HEK293 (cell line): ENCODE results near the gene SLC7A14.

Experiments
- CTCF ChIA-PET: fragments of 350-600 bp; formaldehyde crosslinking; extraction: SDS; loops from one replicate; lab custom pipeline; 2021; ENCODE audit warnings: antibody characterized with exemption; lab: Yijun Ruan, JAX
- POLR2A ChIA-PET: fragments of 300-600 bp; formaldehyde crosslinking; extraction: SDS; loops from one replicate; lab custom pipeline; 2020; ENCODE audit warnings: antibody characterized with exemption, inconsistent platforms; lab: Yijun Ruan, JAX
- H3K27ac ChIP-seq: fragments of 200-500 bp; sonication (Bioruptor generic); 2 replicates; pipeline ENCODE4 v1.5.1; 2014; ENCODE audit warnings: low read depth, low read length, control low read depth, inconsistent platforms; ENCODE audit errors: extremely low read depth
- H3K36me3 ChIP-seq, 2 experiments: fragments of 200-500 bp in 1 of 2; sonication (Bioruptor generic) in 1 of 2; 1 replicate in 1 of 2; 2 replicates in 1 of 2; pipeline ENCODE4 v1.5.1; 2014 to 2017; ENCODE audit warnings: inconsistent platforms in 2 of 2, low read length in 2 of 2; ENCODE audit not compliant: control insufficient read depth in 2 of 2, insufficient read depth in 1 of 2
- H3K4me1 ChIP-seq: fragments of 200-500 bp; sonication (Bioruptor generic); 2 replicates; pipeline ENCODE4 v1.5.1; 2014; ENCODE audit warnings: mild to moderate bottlenecking, low read length, inconsistent platforms; ENCODE audit not compliant: control insufficient read depth, insufficient read depth
- H3K4me3 ChIP-seq: 2 replicates; pipeline ENCODE4 v1.5.1; 2011; ENCODE audit warnings: low read depth, mild to moderate bottlenecking, control low read depth, low read length, moderate library complexity
- H3K9me3 ChIP-seq: fragments of 200-500 bp; sonication (Bioruptor generic); 2 replicates; pipeline ENCODE4 v1.5.1; 2014; ENCODE audit warnings: low read depth, low read length, inconsistent platforms; ENCODE audit not compliant: control insufficient read depth, insufficient read depth
- MEIS1 ChIP-seq: sonication (generic); formaldehyde crosslinking; IDR thresholded peaks from 2 replicates; pipeline ENCODE4 v1.8.1; 2022; ENCODE audit warnings: missing genetic modification reagents, mild to moderate bottlenecking, borderline replicate concordance
- ZBTB17 ChIP-seq: fragments of 450-650 bp; formaldehyde crosslinking; IDR thresholded peaks from 2 replicates; pipeline ENCODE4 v1.5.1; 2016; ENCODE audit warnings: missing biosample characterization, missing genetic modification characterization
- ZFHX2 ChIP-seq: fragments of 450-650 bp; formaldehyde crosslinking; conservative IDR thresholded peaks from 2 replicates; pipeline ENCODE4 v1.5.1; 2016; ENCODE audit warnings: missing biosample characterization, missing genetic modification characterization
- ZNF184 ChIP-seq: fragments of 450-650 bp; IDR thresholded peaks from 2 replicates; pipeline ENCODE4 v1.5.1; 2018; ENCODE audit warnings: missing biosample characterization, mild to moderate bottlenecking, missing genetic modification characterization
- ZNF19 ChIP-seq: fragments of 450-650 bp; formaldehyde crosslinking; IDR thresholded peaks from 2 replicates; pipeline ENCODE4; 2016; ENCODE audit warnings: missing biosample characterization, missing genetic modification characterization, low read depth
- ZNF2 ChIP-seq: fragments of 450-650 bp; formaldehyde crosslinking; IDR thresholded peaks from 2 replicates; pipeline ENCODE4 v1.5.1; 2016; ENCODE audit warnings: missing biosample characterization, missing genetic modification characterization
- ZNF202 ChIP-seq: fragments of 450-650 bp; formaldehyde crosslinking; IDR thresholded peaks from 2 replicates; pipeline ENCODE4 v1.5.1; 2016; ENCODE audit warnings: missing biosample characterization, missing genetic modification characterization, borderline replicate concordance
- ZNF214 ChIP-seq: fragments of 450-650 bp; formaldehyde crosslinking; IDR thresholded peaks from 2 replicates; pipeline ENCODE4 v1.5.1; 2017; ENCODE audit warnings: missing biosample characterization, mild to moderate bottlenecking, missing genetic modification characterization, borderline replicate concordance
- ZNF311 ChIP-seq: fragments of 450-650 bp; formaldehyde crosslinking; IDR thresholded peaks from 2 replicates; pipeline ENCODE4 v1.5.1; 2017; ENCODE audit warnings: missing biosample characterization, missing genetic modification characterization, borderline replicate concordance
- ZNF354C ChIP-seq: fragments of 450-650 bp; formaldehyde crosslinking; IDR thresholded peaks from 2 replicates; pipeline ENCODE4 v1.5.1; 2016; ENCODE audit warnings: missing biosample characterization, missing genetic modification characterization, low read depth, borderline replicate concordance
- ZNF394 ChIP-seq: fragments of 450-650 bp; formaldehyde crosslinking; IDR thresholded peaks from 2 replicates; pipeline ENCODE4 v1.5.1; 2016; ENCODE audit warnings: missing biosample characterization, missing genetic modification characterization, mild to moderate bottlenecking, moderate library complexity, borderline replicate concordance
- ZNF561 ChIP-seq: fragments of 450-650 bp; IDR thresholded peaks from 2 replicates; pipeline ENCODE4 v1.5.1; 2018; ENCODE audit warnings: missing biosample characterization, missing genetic modification characterization, borderline replicate concordance
- ZNF777 ChIP-seq: fragments of 450-650 bp; formaldehyde crosslinking; IDR thresholded peaks from 2 replicates; pipeline ENCODE4 v1.5.1; 2017; ENCODE audit warnings: missing biosample characterization, missing genetic modification characterization, borderline replicate concordance
- ZNF837 ChIP-seq: fragments of 450-650 bp; formaldehyde crosslinking; IDR thresholded peaks from 2 replicates; pipeline ENCODE4 v1.5.1; 2016; ENCODE audit warnings: missing biosample characterization, missing genetic modification characterization
- TF ChIP-seq, protein P1 (sequence below): fragments of 450-650 bp; formaldehyde crosslinking; IDR thresholded peaks from 2 replicates; pipeline ENCODE4 v1.5.1; 2016; ENCODE audit warnings: missing biosample characterization, missing genetic modification characterization, borderline replicate concordance
- TF ChIP-seq, protein P2 (sequence below): fragments of 450-650 bp; formaldehyde crosslinking; IDR thresholded peaks from 2 replicates; pipeline ENCODE4 v1.5.1; 2016; ENCODE audit warnings: missing biosample characterization, missing genetic modification characterization
- TF ChIP-seq, protein P3 (sequence below): fragments of 450-650 bp; formaldehyde crosslinking; IDR thresholded peaks from 2 replicates; pipeline ENCODE4 v1.5.1; 2016; ENCODE audit warnings: missing biosample characterization, missing genetic modification characterization

SLC7A14 gene

DNA sequence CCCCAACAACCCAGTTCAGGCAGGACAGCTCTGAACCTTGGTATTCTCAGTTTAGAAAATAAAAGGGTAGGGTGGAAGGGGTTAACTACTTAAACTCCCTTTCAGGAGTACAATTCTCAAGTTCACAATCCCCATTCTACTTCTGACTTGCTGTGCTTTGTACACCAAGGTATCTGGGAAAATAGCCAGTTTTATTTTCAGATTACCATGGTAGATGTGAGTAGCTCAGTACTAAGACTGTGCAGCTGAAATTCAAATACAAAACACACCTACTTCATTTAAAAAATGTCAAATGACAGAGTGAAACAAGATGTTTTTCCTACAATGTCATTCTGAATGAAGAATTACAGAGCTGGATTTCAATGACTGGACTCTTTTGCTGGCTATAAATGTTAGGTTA is 27.4 kb downstream of the SLC7A14 start (continued):
- TF ChIP-seq, protein P1, sequence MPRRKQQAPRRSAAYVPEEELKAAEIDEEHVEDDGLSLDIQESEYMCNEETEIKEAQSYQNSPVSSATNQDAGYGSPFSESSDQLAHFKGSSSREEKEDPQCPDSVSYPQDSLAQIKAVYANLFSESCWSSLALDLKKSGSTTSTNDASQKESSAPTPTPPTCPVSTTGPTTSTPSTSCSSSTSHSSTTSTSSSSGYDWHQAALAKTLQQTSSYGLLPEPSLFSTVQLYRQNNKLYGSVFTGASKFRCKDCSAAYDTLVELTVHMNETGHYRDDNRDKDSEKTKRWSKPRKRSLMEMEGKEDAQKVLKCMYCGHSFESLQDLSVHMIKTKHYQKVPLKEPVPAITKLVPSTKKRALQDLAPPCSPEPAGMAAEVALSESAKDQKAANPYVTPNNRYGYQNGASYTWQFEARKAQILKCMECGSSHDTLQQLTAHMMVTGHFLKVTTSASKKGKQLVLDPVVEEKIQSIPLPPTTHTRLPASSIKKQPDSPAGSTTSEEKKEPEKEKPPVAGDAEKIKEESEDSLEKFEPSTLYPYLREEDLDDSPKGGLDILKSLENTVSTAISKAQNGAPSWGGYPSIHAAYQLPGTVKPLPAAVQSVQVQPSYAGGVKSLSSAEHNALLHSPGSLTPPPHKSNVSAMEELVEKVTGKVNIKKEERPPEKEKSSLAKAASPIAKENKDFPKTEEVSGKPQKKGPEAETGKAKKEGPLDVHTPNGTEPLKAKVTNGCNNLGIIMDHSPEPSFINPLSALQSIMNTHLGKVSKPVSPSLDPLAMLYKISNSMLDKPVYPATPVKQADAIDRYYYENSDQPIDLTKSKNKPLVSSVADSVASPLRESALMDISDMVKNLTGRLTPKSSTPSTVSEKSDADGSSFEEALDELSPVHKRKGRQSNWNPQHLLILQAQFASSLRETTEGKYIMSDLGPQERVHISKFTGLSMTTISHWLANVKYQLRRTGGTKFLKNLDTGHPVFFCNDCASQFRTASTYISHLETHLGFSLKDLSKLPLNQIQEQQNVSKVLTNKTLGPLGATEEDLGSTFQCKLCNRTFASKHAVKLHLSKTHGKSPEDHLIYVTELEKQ (tag by site-specific recombination), result no peak
- TF ChIP-seq ZNF354C (tag by site-specific recombination), result no peak
- TF ChIP-seq ZNF19 (tag by site-specific recombination), result no peak
- no peak for TF ChIP-seq ZNF561
- TF ChIP-seq, protein P2, sequence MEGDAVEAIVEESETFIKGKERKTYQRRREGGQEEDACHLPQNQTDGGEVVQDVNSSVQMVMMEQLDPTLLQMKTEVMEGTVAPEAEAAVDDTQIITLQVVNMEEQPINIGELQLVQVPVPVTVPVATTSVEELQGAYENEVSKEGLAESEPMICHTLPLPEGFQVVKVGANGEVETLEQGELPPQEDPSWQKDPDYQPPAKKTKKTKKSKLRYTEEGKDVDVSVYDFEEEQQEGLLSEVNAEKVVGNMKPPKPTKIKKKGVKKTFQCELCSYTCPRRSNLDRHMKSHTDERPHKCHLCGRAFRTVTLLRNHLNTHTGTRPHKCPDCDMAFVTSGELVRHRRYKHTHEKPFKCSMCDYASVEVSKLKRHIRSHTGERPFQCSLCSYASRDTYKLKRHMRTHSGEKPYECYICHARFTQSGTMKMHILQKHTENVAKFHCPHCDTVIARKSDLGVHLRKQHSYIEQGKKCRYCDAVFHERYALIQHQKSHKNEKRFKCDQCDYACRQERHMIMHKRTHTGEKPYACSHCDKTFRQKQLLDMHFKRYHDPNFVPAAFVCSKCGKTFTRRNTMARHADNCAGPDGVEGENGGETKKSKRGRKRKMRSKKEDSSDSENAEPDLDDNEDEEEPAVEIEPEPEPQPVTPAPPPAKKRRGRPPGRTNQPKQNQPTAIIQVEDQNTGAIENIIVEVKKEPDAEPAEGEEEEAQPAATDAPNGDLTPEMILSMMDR (tag by site-specific recombination), result no peak
- no peak for TF ChIP-seq ZBTB17 (tag by site-specific recombination)
- no peak for TF ChIP-seq ZNF394

DNA sequence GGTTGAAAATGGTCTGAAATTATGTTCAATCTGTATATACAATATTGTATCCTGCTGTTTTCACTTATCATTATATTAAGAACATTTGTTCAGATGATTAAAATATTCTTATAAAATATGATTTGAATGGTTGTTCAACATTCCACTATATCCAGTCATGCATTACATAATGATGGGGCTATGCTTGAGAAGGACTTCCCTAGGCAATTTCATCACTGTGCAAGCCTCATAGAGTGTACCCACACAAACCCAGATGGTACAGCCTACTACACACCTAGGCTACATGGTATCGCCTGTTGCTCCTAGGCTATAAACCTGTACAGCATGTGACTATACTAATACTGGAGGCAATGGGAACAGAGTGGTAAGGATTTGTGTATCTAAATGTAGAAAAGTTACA is 30.5 kb downstream of the SLC7A14 start:
- Histone ChIP-seq H3K4me3 (no peak overlapping the region), H3K9me3 (no peaks in the 10 kb centered on the region), H3K27ac (no peak overlapping the region), H3K36me3 (no peaks in the 10 kb centered on the region), H3K4me1 (no peaks in the 10 kb centered on the region)
- TF ChIP-seq ZNF777 (no peak), ZNF837 (tag by site-specific recombination) (no peak), ZFHX2 (tag by site-specific recombination) (no peak)
- TF ChIP-seq, protein P3, sequence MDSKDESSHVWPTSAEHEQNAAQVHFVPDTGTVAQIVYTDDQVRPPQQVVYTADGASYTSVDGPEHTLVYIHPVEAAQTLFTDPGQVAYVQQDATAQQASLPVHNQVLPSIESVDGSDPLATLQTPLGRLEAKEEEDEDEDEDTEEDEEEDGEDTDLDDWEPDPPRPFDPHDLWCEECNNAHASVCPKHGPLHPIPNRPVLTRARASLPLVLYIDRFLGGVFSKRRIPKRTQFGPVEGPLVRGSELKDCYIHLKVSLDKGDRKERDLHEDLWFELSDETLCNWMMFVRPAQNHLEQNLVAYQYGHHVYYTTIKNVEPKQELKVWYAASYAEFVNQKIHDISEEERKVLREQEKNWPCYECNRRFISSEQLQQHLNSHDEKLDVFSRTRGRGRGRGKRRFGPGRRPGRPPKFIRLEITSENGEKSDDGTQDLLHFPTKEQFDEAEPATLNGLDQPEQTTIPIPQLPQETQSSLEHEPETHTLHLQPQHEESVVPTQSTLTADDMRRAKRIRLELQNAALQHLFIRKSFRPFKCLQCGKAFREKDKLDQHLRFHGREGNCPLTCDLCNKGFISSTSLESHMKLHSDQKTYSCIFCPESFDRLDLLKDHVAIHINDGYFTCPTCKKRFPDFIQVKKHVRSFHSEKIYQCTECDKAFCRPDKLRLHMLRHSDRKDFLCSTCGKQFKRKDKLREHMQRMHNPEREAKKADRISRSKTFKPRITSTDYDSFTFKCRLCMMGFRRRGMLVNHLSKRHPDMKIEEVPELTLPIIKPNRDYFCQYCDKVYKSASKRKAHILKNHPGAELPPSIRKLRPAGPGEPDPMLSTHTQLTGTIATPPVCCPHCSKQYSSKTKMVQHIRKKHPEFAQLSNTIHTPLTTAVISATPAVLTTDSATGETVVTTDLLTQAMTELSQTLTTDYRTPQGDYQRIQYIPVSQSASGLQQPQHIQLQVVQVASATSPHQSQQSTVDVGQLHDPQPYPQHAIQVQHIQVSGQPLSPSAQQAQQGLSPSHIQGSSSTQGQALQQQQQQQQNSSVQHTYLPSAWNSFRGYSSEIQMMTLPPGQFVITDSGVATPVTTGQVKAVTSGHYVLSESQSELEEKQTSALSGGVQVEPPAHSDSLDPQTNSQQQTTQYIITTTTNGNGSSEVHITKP, result 0 out of 2 replicates have a peak, but pooled peaks have one; percentile 17
- CTCF ChIA-PET, result no interaction called here
- POLR2A ChIA-PET, result no interaction called here

DNA sequence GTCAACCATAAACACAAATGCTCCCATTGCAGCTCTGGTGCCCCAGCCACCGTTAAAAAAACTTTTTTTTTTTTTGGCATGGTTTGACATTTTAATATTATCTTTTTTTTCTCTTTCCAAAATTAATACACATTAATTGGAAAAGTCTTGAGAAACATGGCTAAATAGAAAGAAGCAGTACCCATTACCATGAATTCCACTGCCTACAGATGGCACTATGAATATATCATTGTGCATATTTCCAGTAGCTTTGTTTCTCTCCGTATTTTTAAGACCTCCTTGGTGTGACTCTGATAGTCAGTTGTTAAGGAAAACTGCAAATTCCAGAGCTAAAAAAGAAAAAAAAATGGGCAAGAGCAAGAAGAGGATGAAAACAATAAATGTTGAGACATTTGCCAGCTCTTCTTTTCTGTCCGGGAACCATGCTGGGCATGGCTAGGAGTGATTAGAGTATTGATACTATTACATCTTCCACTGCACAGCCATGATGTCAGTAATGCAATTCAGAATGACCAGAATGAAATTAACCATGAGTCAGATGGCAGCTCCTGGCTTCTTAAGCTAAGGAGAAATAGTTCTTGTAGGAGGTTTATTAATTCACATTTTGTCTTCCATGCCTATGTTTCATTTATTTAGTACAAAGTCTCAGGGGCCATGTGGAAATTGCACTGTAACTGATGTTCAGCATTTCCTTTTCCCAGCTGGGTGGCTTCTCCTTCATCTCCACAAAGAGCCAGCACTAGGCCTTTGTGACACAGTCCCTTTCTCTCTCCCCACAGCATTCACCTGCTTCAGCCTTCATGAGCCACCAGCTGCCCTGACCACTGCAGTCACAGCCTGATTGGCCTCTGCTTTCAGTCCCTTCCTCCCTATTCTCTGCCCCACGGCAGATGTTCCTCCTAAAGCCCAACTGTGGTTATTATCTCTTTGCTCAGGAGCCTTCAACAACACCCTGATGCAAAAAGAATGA is 31.8 kb downstream of the SLC7A14 start:
- TF ChIP-seq ZNF184 (tag by site-specific recombination) (no peak), ZNF202 (no peak), ZNF2 (tag by site-specific recombination) (no peak), MEIS1 (CRISPR knock-in tag) (no peak), ZNF214 (tag by site-specific recombination) (no peak), ZNF837 (tag by site-specific recombination) (no peak), ZNF311 (tag by site-specific recombination) (no peak)
- TF ChIP-seq, all 188 proteins: peak for 0
- POLR2A ChIA-PET, result no interaction called here

More for the DNA sequence above, 31.8 kb downstream of the SLC7A14 start:
- CTCF ChIA-PET, result interaction anchor here (0.7 kb wide), 1 partner anchor 663 kb away, joined by 3 read pairs; no protein-coding TSS in a partner anchor
- no peaks in the 10 kb centered on the region for H3K4me1 ChIP-seq
- no peaks in the 10 kb centered on the region for H3K9me3 ChIP-seq
- no peaks in the 10 kb centered on the region for H3K36me3 ChIP-seq
- H3K4me3 ChIP-seq, result no peak overlapping the region
- H3K27ac ChIP-seq, result no peak overlapping the region
